Measurements from ENCODE around the gene SNX25. TPM values are rescaled to one million over a fixed set of nuclear protein-coding genes. Genes with fewer than 3 reads are reported as not detected.

SNX25 gene
- total and polyA plus RNA-seq, 2 of the 13 experiments (the other 11 are each of a cell fraction or from before 2014, with no cell fraction given) = 23.4 to 23.5 TPM

GRCh38 chr4:185395956-185396723 lies 186.7 kb downstream of the SNX25 start (continued):
- no peak for TF ChIP-seq CENPX (CRISPR knock-in tag; IDR thresholded peaks at IDR 0.05)
- no peak for TF ChIP-seq U2AF2 (IDR thresholded peaks at IDR 0.05; ENCODE audit: low read depth, low read length)
- peak; percentile 98 for TF ChIP-seq MXD1 (CRISPR knock-in tag; IDR thresholded peaks at IDR 0.05)
- TF ChIP-seq RARA (CRISPR knock-in tag; IDR thresholded peaks at IDR 0.05) = peak; percentile 58; the same call in 1 of the 2 replicates
- peak; percentile 76 for TF ChIP-seq RXRA (CRISPR knock-in tag; IDR thresholded peaks at IDR 0.05)
- TF ChIP-seq NFYC (CRISPR knock-in tag; IDR thresholded peaks at IDR 0.05) = peak; percentile 73
- TF ChIP-seq ATAD3A (CRISPR knock-in tag; IDR thresholded peaks at IDR 0.05) = no peak
- TF ChIP-seq ZNF430 (CRISPR knock-in tag; IDR thresholded peaks at IDR 0.05) = peak; percentile 97
- peak; percentile 41; the same call in 1 of the 2 replicates for TF ChIP-seq FOXP4 (CRISPR knock-in tag; IDR thresholded peaks at IDR 0.05)
- peak; percentile 95; the same call in 1 of the 2 replicates for TF ChIP-seq ZNF337 (CRISPR knock-in tag; IDR thresholded peaks at IDR 0.05; ENCODE audit: borderline replicate concordance, low read depth)
- TF ChIP-seq PPARG (CRISPR knock-in tag; conservative IDR thresholded peaks at IDR 0.05) = peak; percentile 56
- no peak for TF ChIP-seq CBX2 (IDR thresholded peaks at IDR 0.05; ENCODE audit: low read depth, low read length)
- TF ChIP-seq CBX2 (CRISPR knock-in tag; IDR thresholded peaks at IDR 0.05; ENCODE audit: low read depth) = no peak; the same call in 1 of the 2 replicates
- TF ChIP-seq HCFC1 (IDR thresholded peaks at IDR 0.05; ENCODE audit: low read depth, low read length) = no peak
- TF ChIP-seq, protein P1, sequence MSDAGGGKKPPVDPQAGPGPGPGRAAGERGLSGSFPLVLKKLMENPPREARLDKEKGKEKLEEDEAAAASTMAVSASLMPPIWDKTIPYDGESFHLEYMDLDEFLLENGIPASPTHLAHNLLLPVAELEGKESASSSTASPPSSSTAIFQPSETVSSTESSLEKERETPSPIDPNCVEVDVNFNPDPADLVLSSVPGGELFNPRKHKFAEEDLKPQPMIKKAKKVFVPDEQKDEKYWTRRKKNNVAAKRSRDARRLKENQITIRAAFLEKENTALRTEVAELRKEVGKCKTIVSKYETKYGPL (CRISPR knock-in tag; IDR thresholded peaks at IDR 0.05) = peak; percentile 62; the same call in 1 of the 2 replicates
- TF ChIP-seq PAF1 (CRISPR knock-in tag; IDR thresholded peaks at IDR 0.05) = peak; percentile 70; the same call in 1 of the 2 replicates
- peak; percentile 91; the same call in 1 of the 2 replicates for TF ChIP-seq ZXDC (CRISPR knock-in tag; IDR thresholded peaks at IDR 0.05)
- TF ChIP-seq ZNF547 (CRISPR knock-in tag; IDR thresholded peaks at IDR 0.05) = peak; percentile 96
- no peak for TF ChIP-seq ZNF3 (CRISPR knock-in tag; IDR thresholded peaks at IDR 0.05)
- TF ChIP-seq, protein P2, sequence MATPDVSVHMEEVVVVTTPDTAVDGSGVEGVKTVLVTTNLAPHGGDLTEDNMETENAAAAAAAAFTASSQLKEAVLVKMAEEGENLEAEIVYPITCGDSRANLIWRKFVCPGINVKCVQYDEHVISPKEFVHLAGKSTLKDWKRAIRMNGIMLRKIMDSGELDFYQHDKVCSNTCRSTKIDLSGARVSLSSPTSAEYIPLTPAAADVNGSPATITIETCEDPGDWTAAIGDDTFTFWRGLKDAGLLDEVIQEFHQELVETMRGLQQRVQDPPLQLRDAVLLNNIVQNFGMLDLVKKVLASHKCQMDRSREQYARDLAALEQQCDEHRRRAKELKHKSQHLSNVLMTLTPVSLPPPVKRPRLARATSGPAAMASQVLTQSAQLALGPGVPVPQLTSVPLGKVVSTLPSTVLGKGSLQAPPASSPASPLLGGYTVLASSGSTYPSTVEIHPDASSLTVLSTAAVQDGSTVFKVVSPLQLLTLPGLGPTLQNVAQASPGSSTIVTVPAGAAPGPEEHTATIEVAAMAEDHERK (CRISPR knock-in tag; IDR thresholded peaks at IDR 0.05; ENCODE audit: low read depth) = peak; percentile 40; the same call in 1 of the 2 replicates
- TF ChIP-seq SP2 (CRISPR knock-in tag; IDR thresholded peaks at IDR 0.05) = peak; percentile 48; the same call in 1 of the 2 replicates
- peak; percentile 91 for TF ChIP-seq BRCA1 (CRISPR knock-in tag; IDR thresholded peaks at IDR 0.05)
- peak; percentile 99 for TF ChIP-seq REXO4 (CRISPR knock-in tag; IDR thresholded peaks at IDR 0.05; ENCODE audit: borderline replicate concordance)
- TF ChIP-seq ZNF775 (CRISPR knock-in tag; IDR thresholded peaks at IDR 0.05; ENCODE audit: borderline replicate concordance) = peak; percentile 88
